ENCODE results near the gene TTC7B.
"Not testable (repeated sequence)": the region's sequence is repeated elsewhere in the genome, so short reads cannot be mapped to it uniquely, and the experiment has no call there.

GRCh38 chr14:90838531-90838930 lies 22.3 kb upstream of the TTC7B start:
- TF ChIP-seq CTCF (IDR thresholded peaks at IDR 0.05 in 4 of 5, conservative IDR thresholded peaks at IDR 0.05 in 1 of 5); POLR2A (IDR thresholded peaks at IDR 0.05): not testable (repeated sequence)

All from gastrocnemius medialis (tissue), 4 donors.